Hematopoietic multipotent progenitor cell treated with erythropoietin and hydrocortisone succinate and interleukin-3 and kit ligand, for 4 days (in vitro differentiated cells): ENCODE measurements around the gene WDR41.
"Not testable (repeated sequence)": the region's sequence is repeated elsewhere in the genome, so short reads cannot be mapped to it uniquely, and the experiment has no call there.

ENCODE experiments used
- DNase-seq: peaks from one replicate; pipeline ENCODE4 v3.0.0-alpha.2; 2015

The WDR41 gene

GRCh38 chr5:77491783-77492652 lies at the start of gene WDR41:
Gene WDR41 (minus strand): TSS chr5:77492316. CDS start chr5:77492220, 96 bp downstream.
- peak; percentile 97 for DNase-seq

GRCh38 chr5:77531297-77531696 lies 39.2 kb upstream of the WDR41 start:
- DNase-seq: no peak

DNA sequence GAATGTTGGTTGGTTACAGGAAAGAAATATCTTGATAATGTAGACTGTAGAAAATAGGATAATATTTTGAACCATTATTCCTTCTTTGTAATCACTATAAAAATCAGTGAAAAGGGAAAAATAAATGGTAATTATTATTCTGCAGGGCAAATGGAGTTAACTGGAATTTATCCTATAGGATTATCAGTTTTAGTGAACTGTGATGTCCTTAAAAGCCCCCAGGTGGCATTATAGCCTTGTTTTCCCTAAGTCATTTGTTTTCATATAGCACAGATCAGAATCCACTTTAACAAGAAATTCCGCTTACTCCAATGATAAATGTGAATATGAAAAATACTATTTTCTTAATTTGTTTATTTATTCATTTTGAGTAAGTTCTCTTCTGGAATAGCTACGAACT lies 26.2 kb upstream of the WDR41 start:
- DNase-seq: peak; percentile 43

- DNase-seq: no peak
Measured at GRCh38 chr5:77514457-77514856, 22.3 kb upstream of the WDR41 start.

- DNase-seq: no peak
Measured at GRCh38 chr5:77513321-77513720, 21.2 kb upstream of the WDR41 start.

DNA sequence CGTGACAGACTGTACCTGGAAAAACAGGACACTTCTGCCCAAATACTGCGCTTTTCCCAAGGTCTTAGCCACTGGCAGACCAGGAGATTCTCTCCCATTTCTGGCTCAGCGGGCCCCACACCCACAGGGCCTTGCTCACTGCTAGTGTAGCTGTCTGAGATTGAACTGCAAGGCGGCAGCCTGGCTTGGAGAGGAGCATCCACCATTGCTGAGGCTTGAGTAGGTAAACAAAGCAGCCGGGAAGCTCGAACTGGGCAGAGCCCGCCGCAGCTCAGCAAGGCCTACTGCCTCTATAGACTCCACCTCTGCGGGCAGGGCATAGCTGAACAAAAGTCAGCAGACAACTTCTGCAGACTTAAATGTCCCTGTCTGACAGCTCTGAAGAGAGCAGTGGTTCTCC lies 9.0 kb upstream of the WDR41 start:
- not testable (repeated sequence) for DNase-seq

- DNase-seq: no peak
Measured at GRCh38 chr5:77499973-77500372, 7.9 kb upstream of the WDR41 start.

- DNase-seq: no peak
Measured at GRCh38 chr5:77499441-77499840, 7.3 kb upstream of the WDR41 start.

DNA sequence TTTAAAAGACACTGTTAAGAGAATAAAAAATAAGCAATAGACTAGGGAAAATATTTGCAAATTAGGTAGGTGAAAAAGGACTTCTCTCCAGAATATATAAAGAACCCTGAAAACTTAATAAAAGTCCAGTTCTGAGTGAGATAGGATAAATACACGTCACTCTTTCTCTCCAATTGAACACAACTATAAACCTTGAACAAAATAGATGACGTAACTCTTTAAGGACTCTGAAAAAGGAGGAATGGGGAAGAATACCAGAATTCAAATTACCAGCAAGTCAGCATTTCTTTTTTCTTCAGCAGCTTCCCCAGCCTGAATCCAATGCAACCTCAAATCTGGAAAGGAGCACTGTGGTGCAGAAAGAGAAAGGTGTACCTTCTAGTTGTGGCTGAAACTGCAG lies 6.8 kb upstream of the WDR41 start:
- DNase-seq: no peak

GRCh38 chr5:77494935-77495334 lies 2.8 kb upstream of the WDR41 start:
- no peak for DNase-seq

GRCh38 chr5:77492653-77493000 lies 511 bp upstream of the WDR41 start:
- DNase-seq: no peak

- peak; percentile 59 for DNase-seq
Measured at GRCh38 chr5:77490741-77491344, 1.3 kb downstream of the WDR41 start.

GRCh38 chr5:77486344-77486962 lies 5.7 kb downstream of the WDR41 start:
- DNase-seq: no peak

GRCh38 chr5:77483682-77484081 lies 8.4 kb downstream of the WDR41 start:
- DNase-seq: peak; percentile 53

DNA sequence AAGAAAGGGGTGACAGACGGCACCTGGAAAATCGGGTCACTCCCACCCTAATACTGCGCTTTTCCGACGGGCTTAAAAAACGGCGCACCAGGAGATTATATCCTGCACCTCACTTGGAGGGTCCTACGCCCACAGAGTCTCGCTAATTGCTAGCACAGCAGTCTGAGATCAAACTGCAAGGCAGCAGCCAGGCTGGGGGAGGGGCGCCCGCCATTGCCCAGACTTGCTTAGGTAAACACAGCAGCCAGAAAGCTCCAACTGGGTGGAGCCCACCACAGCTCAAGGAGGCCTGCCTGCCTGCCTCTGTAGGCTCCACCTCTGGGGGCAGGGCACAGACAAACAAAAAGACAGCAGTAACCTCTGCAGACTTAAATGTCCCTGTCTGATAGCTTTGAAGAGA lies 17.1 kb downstream of the WDR41 start:
- not testable (repeated sequence) for DNase-seq

GRCh38 chr5:77468875-77469274 lies 23.2 kb downstream of the WDR41 start:
- DNase-seq: not testable (repeated sequence)

- DNase-seq: no peak
Measured at GRCh38 chr5:77463905-77464304, 28.2 kb downstream of the WDR41 start.

DNA sequence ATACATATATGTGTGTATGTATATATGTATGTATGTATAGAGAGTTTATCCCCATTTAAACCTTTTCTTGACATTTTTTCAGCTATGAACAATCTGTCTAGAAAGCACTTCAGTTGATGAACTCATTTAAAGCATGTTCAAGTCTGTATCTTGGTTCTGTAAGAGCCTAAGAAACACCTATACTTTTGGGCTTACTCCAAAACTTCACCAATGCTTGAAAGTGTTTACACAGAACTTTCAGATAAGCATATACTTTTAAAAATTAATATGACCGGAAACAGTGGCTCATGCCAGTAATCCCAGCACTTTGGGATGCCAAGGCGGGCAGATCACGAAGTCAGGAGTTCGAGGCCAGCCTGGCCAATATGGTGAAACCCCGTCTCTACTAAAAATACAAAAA lies 30.8 kb downstream of the WDR41 start:
- DNase-seq: no peak

DNA sequence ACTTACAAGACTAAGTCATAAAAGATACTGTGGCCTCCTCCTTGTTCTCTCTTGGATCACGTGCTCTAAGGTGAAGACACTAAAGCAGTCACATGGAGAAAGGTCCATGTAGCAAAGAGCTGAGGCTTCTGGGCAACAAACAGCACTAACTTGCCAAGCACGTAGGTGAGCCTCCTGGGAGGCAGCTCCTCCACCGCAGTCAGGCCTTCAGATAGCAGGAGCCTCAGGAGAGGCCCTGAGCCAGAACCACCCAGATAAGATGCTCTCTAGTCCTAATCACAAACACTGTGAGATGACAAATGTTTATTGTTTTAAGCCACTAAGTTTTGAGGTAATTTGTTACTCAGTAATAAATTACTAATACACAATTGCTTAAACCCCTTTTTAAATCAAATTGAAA lies 38.0 kb downstream of the WDR41 start:
- DNase-seq: no peak

- no peak for DNase-seq
Measured at GRCh38 chr5:77452351-77452750, 39.8 kb downstream of the WDR41 start.

DNA sequence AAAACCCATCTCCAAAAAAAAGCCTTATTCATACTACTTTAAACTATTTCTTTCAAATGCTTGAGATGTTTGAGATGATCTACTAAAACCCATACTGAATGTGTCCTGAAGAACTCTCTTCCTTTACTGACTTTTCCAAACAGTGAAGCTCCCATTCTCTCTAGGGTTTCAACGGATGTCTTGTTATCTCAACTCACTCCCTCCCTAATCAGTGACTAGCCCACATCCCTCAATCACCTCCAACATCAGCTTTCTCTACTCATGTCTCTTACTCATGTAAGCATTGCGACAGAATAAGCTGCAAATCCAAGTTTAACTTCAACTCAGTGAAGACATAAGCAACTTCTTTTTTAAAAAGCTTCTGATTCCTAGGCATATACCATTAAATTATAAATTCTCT lies 42.1 kb downstream of the WDR41 start:
- peak; percentile 43 for DNase-seq

DNA sequence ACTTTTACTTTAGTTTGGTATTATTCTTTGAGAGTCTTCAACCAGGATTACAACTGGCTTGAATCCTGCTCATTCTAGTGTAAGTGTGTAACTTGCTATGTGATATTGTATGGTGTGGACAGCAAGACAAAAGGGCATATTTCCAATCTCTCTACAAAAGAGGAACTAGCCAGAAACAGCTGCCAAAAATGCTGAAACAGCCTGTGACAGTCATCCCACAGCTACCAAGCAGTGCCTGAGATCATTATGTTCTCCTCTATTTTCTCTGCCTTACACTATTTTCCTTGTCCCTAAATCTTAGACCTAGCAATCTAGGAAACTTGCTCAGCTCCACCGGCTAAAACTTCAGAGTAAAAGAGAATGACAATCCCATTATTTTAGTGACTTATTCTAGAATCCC lies 42.8 kb downstream of the WDR41 start:
- peak; percentile 85 for DNase-seq

DNA sequence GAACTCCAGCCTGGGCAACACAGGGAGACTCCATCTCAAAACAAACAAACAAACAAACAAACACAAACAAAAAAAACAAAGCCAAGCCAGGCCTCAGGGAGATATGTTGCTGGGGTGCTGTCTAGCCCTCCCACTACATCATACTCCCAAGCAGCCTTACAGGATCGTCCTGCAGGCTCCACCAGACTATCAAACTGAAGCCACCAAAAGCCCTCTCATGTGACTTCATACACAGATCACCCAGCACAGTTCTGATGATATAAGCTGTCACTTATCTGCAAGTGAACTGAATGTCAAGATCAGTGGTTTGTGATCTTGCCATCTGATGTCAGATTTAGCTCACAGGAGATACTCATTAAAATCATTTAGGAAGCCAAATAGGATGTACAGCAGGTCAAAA lies 43.3 kb downstream of the WDR41 start:
- DNase-seq: peak; percentile 12

- DNase-seq: no peak
Measured at GRCh38 chr5:77444356-77444755, 47.8 kb downstream of the WDR41 start.
